Pancreas (tissue), 10 donors: ENCODE measurements around the gene CAMKMT. TPM values are rescaled to one million over a fixed set of nuclear protein-coding genes. Genes with fewer than 3 reads are reported as not detected.
A peak's percentile ranks its signal among the peaks of the same experiment; 100 is the strongest.

ENCODE experiments used
- ATAC-seq, 4 donors: fragments of 200-7000 bp; cut with Tn5 transposase; one replicate each; pipeline versions ENCODE4 v1.8.0 to v1.9.1; 2020; ENCODE audit warnings: mild to moderate bottlenecking in 4 of 4, moderate library complexity in 4 of 4
- DNase-seq, 6 donors: peaks; one replicate each; pipeline ENCODE4 v3.0.0-alpha.2; 2020
- FAIRE-seq: peaks from 2 replicates; lab custom pipeline; 2012; peaks lifted over from hg19 to GRCh38; lab: Jason Lieb, UNC
- H3K27ac ChIP-seq, 4 donors: fragments of 200-600 bp; sonication (generic); 1 replicate in 3 of 4; 2 replicates in 1 of 4; pipeline versions ENCODE4 v1.5.0 to v1.8.0; 2020
- H3K27me3 ChIP-seq, 4 donors: fragments of 200-600 bp; one replicate each; pipeline ENCODE4 v1.8.0; 2021
- H3K36me3 ChIP-seq, 3 donors: fragments of 200-600 bp; sonication (generic) in 1 of 3; one replicate each; pipeline versions ENCODE4 v1.5.0 to v1.8.0; 2020 to 2021
- H3K4me1 ChIP-seq, 3 donors: fragments of 200-600 bp; one replicate each; pipeline ENCODE4 v1.8.0; 2021
- H3K4me3 ChIP-seq, 4 donors: fragments of 200-600 bp; sonication (generic) in 2 of 4; one replicate each; pipeline versions ENCODE4 v1.5.0 to v1.8.0; 2020 to 2021
- H3K9me3 ChIP-seq, 4 donors: fragments of 200-600 bp; one replicate each; pipeline ENCODE4 v1.8.0; 2021
- WGBS, 2 donors: extraction: QIAGEN DNeasy Blood & Tissue Kit; methylation state at CpG; one replicate each; pipeline ENCODE4 v1.1.7; 2013; 5-methylcytosine and 5-hydroxymethylcytosine counted together
- intact Hi-C, 3 donors: fragments of 100-400 bp; cut with DNase I; formaldehyde crosslinking; loops; one replicate each; pipeline versions ENCODE4 v1.11.1 to v1.14.2; 2022
- polyA plus RNA-seq, 2 donors: library from polyadenylated mRNA; stranded (reverse); fragments of 200-250 nt; gene quantifications; one replicate each; pipeline ENCODE4 v1.2.3, GENCODE V29; 2013
- total RNA-seq, 6 donors: library from RNA; stranded (reverse); fragmentation: NEBNext Ultra II Directional in 4 of 6; extraction: Animal tissue kit (Norgen Biotek cat#: 25700) in 4 of 6; gene quantifications; one replicate each; pipeline versions ENCODE4 v1.2.1 to v1.2.4, GENCODE V29; 2021 to 2023
- TF ChIP-seq, protein P1 (sequence below), 4 donors: fragments of 200-600 bp; sonication (generic) in 3 of 4; IDR thresholded peaks; one replicate each; pipeline versions ENCODE4 v1.5.0 to v1.8.0; 2021; ENCODE audit warnings: antibody characterized with exemption in 4 of 4
- donor health status: healthy with polysubstance abuse.
- donor health status: DM: no; HTN: no; CAD: no; lungs with moderate emphysema.
- donor health status: DM: no; HTN: no; CAD: no.
- donor health status: control.
- donor health status: control.
- donor health status: Bipolar disorder and iron deficiency.
- donor health status: DM: yes; HTN: yes; CAD: no.
- donor health status: DM: no; HTN: no; CAD: no.
- donor health status: DM: no; HTN: no; CAD: no.
- donor health status: DM: yes; HTN: yes; CAD: no.

CAMKMT gene
- total and polyA plus RNA-seq, 8 donors, result 4.6 to 11.9 (median 8.3) TPM

DNA sequence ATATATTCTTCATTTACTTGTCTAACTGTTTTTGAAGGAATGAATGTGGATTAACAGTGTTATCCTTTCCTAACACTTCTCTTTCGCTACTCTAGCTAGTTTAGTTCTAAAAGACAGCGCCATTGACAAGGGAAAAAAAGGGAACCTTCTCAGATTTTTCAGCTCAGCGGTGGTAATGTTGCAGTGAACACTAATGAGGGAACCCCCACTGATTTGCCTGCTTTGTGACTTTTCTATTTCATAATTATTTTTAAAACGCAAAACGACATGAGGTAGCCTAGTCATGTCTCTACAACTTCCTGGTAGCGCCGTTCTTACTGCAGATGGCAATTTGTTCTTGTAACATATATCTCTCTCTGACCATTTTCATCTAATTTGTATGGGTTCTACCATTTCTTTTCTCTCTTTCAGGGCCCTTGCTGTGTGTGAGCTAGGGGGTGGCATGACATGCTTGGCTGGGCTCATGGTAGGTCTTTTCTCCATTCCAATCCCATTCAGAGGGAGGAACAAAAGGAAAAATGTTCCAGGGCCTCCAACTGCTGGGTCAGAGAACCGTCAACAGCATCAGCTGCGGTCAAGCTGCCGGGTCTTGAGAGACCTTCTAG lies 344.2 kb downstream of the CAMKMT start:
- no peaks in the 10 kb centered on the region for H3K36me3 ChIP-seq
- intact Hi-C loops, result no loop called here
- H3K9me3 ChIP-seq, result no peaks in the 10 kb centered on the region
- DNase-seq (no peak), ATAC-seq (no peak), FAIRE-seq (no peak)
- WGBS, 2 donors, result 96 to 98% methylated on average over 10 of the region's 10 CpGs
- H3K27ac ChIP-seq, result no peak overlapping the region
- H3K4me3 ChIP-seq, result no peak overlapping the region
- TF ChIP-seq, protein P1, sequence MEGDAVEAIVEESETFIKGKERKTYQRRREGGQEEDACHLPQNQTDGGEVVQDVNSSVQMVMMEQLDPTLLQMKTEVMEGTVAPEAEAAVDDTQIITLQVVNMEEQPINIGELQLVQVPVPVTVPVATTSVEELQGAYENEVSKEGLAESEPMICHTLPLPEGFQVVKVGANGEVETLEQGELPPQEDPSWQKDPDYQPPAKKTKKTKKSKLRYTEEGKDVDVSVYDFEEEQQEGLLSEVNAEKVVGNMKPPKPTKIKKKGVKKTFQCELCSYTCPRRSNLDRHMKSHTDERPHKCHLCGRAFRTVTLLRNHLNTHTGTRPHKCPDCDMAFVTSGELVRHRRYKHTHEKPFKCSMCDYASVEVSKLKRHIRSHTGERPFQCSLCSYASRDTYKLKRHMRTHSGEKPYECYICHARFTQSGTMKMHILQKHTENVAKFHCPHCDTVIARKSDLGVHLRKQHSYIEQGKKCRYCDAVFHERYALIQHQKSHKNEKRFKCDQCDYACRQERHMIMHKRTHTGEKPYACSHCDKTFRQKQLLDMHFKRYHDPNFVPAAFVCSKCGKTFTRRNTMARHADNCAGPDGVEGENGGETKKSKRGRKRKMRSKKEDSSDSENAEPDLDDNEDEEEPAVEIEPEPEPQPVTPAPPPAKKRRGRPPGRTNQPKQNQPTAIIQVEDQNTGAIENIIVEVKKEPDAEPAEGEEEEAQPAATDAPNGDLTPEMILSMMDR (IDR thresholded peaks at IDR 0.05), result no peak
- H3K27me3 ChIP-seq, result no peaks in the 10 kb centered on the region
- no peaks in the 10 kb centered on the region for H3K4me1 ChIP-seq

DNA sequence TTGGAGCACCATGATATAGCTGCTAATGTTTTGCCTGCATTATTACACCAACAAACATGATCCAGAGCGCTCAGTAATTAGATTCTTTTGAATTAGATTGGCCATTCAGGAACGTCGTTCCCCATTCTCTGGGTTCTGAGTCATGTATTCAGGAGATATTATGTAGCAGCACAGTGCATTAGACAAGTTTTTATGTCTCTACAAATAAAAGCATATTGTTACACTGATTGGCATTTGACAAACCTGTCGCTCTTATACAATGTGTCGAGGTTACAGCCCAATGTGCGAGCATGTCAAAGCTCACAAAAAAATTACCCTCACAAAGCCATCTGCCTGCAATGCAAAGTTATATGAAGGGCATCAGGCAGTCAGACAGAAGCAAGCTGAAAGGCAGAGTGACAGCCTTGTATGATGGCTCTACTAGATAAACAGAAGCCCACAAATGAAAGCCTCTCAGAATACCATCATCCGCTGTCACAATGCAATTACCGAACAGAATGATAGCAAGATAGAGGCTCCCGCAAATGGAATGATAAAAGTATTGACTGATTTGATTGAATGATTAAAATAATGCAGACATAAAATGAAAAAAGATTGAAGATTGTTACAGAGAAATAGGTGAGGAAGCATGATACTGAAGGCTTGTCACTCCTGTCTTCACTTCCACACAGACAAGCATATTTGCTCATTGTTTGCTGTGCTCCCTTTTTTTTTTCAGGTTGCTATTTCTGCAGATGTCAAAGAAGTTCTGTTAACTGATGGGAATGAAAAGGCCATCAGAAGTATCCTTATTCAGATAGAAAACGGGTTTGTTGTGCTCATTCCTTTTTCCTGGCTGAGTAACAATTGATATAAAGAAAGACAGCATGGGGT lies 345.2 kb downstream of the CAMKMT start:
- H3K4me1 ChIP-seq, result no peaks in the 10 kb centered on the region
- DNase-seq (no peak), ATAC-seq (no peak), FAIRE-seq (no peak)
- no peak overlapping the region for H3K27ac ChIP-seq
- 86 to 89% methylated on average over 10 of the region's 10 CpGs for WGBS, 2 donors
- H3K36me3 ChIP-seq, result no peaks in the 10 kb centered on the region
- no peaks in the 10 kb centered on the region for H3K9me3 ChIP-seq
- TF ChIP-seq, protein P1 (IDR thresholded peaks at IDR 0.05), result no peak
- no peaks in the 10 kb centered on the region for H3K27me3 ChIP-seq
- no peak overlapping the region for H3K4me3 ChIP-seq
- intact Hi-C loops, result no loop called here

DNA sequence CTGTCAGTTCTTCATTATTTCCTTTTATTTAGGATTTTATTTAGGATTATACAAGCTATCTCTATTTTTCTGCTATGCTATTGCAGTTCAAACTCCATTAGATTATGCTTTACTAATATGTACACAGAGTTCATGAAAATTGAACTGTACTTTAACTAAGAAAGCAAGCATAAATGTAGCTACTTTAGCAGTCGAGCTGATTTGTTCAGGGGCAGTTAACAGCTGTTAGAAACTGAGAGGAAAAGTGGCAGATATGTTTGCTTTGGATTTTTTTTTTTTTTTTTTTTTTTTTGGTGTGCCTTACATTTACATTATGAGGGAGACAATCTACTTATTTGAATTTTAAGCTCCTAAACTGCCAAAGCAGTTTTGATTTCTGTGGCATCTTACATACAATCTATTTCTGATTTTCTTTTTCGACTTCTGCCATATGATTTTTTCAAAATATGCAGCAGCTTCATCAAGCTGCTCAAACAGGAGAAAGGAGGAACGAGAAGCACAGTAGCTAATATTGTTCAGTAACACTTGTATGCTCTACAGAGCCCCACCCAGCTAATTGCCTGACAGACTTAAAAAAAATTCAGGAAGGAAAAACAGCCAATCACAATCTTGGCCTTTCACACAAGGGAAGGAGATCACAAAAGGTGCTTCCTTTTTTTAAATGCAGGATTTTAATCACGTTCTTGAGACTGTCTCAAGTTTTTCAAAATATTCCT lies 346.4 kb downstream of the CAMKMT start:
- TF ChIP-seq, protein P1 (IDR thresholded peaks at IDR 0.05), result no peak
- DNase-seq, result no peak
- no peaks in the 10 kb centered on the region for H3K9me3 ChIP-seq
- 57 to 59% methylated on average over 4 of the region's 4 CpGs for WGBS, 2 donors
- no peak overlapping the region for H3K4me3 ChIP-seq
- peak in 3 of 4 donors; percentile 20 to 60 (median 42) for ATAC-seq
- H3K36me3 ChIP-seq, result no peaks in the 10 kb centered on the region
- intact Hi-C loops, result no loop called here
- no peaks in the 10 kb centered on the region for H3K27me3 ChIP-seq
- H3K27ac ChIP-seq, result no peak overlapping the region
- no peak for FAIRE-seq
- no peaks in the 10 kb centered on the region for H3K4me1 ChIP-seq

DNA sequence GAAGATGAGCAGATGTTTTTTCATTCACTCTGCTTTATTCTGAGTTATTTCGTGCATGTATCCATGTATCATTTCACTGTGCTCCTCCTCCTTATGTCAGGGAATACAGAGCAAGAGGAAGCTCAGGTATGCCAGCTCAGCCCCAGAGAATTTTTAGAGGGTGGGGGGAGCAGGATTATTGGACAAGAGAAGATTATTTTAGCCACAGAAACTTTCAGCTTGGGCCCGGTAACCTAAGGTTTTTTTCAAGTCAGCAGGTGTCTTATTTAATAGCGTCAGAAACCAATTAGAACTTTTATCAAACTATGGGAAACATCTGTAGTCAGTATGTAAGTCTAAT lies 346.9 kb downstream of the CAMKMT start:
- no peak for DNase-seq
- FAIRE-seq, result no peak
- H3K9me3 ChIP-seq, result no peaks in the 10 kb centered on the region
- intact Hi-C loops, result no loop called here
- H3K27me3 ChIP-seq, result no peaks in the 10 kb centered on the region
- H3K36me3 ChIP-seq, result no peaks in the 10 kb centered on the region
- no peak for ATAC-seq
- TF ChIP-seq, protein P1 (IDR thresholded peaks at IDR 0.05), result no peak
- no peak overlapping the region for H3K27ac ChIP-seq
- H3K4me1 ChIP-seq, result no peaks in the 10 kb centered on the region
- 85 to 93% methylated on average over 3 of the region's 3 CpGs for WGBS, 2 donors
- no peak overlapping the region for H3K4me3 ChIP-seq
